HG02759 (cell line): ENCODE results near the gene SPAG9.
"Not testable (repeated sequence)": the region's sequence is repeated elsewhere in the genome, so short reads cannot be mapped to it uniquely, and the experiment has no call there.

Experiments used
- ATAC-seq: cut with Tn5 transposase; IDR thresholded peaks from one replicate; pipeline ENCODE4 v1.9.1; 2021; ENCODE audit warnings: mild to moderate bottlenecking, moderate library complexity; ENCODE audit not compliant: unreplicated experiment

The SPAG9 gene

GRCh38 chr17:51087072-51087757 is 33.5 kb downstream of the SPAG9 start:
- no peak for ATAC-seq

GRCh38 chr17:51085150-51085805 is 35.4 kb downstream of the SPAG9 start:
- ATAC-seq, result no peak

- no peak for ATAC-seq
Observed at GRCh38 chr17:51083981-51084380, 36.7 kb downstream of the SPAG9 start.

- ATAC-seq, result not testable (repeated sequence)
Observed at GRCh38 chr17:51083364-51083763, 37.3 kb downstream of the SPAG9 start.

DNA sequence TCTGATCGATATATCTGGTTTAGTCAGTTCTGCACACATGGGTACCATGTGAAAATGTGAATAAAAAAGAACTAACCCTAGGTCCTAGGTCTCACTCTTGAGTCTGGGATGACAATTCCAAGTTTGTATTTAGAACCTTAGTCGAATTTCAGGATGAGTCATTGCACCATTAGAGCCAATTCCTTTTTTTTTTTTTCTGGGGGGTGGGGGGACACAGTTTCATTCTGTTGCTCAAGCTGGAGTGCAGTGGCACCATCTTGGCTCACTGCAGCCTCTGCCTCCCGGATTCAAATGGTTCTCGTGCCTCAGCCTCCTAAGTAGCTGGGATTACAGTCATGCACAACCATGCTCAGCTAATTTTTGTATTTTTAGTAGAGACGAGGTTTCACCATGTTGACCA is 41.6 kb downstream of the SPAG9 start:
- ATAC-seq, result no peak

DNA sequence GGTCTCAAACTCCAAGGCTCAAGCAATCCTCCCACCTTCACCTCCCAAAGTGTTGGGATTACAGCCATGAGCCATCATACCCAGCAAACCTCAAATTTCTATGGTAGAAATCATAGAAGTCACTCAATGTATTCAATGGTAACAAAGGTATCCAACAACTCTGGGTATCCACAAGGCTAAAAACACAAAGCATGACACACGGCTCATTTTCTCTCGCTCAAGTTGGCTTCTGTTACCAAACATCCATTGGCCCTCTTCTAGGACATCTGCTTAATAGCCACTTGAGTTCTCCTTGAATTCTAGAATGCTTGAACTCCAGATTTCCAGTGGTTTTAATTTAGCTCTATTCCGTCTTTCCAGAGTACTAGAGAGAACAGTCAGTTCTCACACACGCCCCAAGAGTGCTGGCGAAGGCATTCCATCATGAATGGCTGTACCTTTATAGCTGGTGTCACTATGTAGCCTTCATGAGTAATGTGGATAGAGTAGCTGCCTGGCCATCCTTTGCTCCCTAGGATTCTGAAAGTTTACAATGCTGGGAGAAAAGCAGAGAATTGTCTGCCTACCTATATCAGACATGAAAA is 42.6 kb downstream of the SPAG9 start:
- ATAC-seq, result no peak

DNA sequence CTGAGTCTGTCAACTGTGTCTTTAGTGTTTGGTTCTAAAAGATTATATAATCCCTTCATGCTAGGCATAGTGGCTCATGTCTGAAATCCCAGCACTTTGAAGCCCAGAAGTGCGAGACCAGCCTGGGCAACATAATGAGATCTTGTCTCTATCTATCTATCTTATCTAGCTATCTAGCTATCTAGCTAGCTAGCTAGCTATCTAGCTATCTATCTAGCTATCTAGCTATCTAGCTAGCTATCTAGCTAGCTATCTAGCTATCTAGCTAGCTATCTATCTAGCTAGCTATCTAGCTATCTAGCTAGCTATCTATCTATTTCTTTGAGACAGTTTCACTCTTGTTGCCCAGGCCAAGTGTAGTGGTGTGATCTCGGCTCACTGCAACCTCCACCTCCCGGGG is 43.8 kb downstream of the SPAG9 start:
- no peak for ATAC-seq

DNA sequence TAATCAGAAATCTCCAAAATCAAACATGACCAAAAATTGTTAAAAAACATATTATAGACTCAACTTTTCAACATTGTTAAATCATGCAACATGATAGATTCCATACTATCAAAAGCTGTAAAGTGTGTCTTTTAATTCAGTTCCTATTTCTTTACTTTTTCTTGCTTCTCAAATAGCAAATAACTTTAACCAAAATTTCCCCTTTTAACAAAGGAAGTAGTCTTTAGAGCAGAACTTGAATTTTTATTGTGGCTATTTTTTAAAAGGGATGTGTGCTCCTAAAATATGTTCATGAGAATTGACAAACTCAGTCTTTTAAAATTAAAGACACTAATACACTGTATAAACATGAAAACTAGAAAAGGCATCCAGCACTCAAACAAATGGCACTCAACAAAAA is 49.1 kb downstream of the SPAG9 start:
- ATAC-seq, result no peak

DNA sequence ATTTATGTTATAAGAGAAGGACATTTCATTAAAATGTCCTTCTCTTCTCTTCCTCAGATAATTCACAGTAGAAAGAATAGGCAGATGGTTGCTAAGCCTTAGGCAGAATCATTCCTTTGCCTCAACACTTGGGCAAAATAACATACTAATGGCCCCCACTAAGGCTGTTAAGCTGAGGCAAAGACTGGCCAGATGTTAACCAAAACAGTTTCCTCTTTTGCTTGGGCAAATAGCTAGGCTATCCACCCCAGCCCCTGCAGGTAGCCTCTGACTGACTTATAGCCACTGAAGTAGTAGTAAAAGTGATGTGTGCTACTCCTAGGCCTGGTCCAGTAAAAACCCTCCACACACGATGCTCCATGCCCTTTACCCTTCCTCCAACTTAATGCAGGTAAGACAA is 55.2 kb downstream of the SPAG9 start:
- no peak for ATAC-seq

DNA sequence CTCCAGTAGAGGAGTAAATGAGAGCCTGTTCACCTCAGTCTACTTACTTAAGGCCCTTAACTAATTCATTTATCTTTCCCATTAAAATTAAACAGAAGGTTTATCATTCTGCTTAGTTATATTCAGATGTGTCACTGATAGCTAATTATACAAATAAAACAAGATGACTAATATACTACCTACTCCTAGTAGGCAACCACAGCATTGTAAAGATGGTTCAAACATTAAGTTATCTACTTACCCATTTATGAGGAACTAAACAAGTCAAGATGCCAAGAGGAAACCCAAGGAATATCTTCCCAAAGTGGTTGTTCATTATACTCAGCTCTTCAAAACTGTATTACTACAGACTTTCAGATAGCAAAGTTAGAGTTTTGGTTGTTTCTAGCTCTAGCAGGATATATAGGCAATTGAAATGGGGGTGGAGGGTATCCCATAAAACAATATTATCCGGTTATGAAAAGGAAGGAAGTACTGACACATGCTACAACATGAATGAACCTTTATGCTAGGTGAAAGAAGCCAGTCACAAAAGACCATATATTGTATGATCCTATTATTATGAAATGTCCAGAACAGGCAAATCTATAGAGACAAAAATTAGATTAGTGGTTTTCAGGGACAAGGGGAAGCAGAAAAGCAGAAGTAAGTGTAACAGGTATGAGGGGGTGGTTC is 56.5 kb downstream of the SPAG9 start:
- ATAC-seq, result no peak

DNA sequence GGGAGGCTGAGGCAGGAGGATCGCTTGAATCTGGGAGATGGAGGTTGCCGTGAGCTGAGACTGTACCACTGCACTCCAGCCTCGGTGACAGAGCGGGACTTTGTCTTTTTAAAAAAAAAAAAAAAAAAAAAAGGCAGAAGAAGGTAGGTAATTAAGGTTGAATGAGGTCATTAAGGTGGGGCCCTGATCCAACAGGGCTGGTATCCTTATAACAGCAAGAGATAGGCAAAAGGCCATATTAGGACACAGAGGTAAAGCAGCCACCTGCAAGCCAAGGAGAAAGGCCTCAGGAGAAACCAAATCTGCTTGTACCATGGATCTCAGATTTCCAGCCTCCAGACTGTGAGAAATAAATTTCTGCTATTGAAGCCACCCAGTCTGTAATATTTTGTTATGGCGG is 60.3 kb downstream of the SPAG9 start:
- ATAC-seq, result no peak

DNA sequence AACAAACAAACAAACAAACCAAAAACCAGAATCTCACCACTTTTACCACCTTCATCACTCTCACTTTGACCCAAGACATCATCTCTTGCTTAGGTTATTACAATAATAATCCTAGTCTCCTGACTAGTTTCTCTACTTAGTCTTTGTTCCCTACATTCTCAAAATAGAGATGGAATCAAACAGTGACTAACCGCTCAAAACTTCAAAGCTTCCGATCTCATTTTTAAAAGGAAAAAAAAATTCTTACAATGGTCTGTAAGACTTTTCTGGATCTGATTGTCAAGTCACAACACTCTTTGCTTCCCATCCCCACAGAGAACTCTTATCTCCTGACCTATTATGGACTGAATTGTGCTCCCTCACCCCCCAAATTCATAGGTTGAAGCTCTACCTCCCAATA is 60.9 kb downstream of the SPAG9 start:
- ATAC-seq, result no peak

GRCh38 chr17:51057534-51057933 is 63.1 kb downstream of the SPAG9 start:
- ATAC-seq, result no peak

DNA sequence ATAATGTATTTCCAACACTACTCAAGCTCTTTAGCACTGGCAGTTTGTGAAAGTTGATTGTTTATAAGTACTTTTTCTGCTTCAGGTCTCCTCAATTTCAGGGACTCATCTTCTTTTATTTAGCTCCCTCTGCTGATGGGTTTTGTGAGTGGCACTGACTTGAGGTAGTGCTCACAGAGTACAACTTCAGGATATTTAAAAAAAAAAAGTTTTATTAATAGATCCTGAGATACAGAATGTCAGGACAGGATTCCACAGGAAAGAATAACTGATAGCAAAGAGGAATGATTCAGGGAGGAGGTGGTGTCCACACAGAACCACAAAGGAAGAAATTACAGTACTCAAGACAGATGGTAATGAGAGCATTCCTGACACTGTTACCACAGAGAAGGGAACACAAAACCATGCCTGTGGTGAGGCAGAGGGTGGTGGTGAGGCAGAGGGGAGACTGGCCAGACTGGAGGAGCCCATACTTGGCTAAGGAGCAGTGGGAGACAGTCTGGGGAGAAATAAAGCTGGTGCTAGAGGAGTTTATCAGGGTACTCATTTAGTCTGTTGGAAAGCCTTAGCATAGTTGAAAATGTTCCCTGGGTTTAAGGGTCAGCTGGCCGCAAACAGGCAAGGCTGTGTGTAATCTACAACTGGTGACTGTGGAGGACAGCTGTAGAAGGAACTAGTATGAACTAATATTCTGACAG is 63.7 kb downstream of the SPAG9 start:
- no peak for ATAC-seq

DNA sequence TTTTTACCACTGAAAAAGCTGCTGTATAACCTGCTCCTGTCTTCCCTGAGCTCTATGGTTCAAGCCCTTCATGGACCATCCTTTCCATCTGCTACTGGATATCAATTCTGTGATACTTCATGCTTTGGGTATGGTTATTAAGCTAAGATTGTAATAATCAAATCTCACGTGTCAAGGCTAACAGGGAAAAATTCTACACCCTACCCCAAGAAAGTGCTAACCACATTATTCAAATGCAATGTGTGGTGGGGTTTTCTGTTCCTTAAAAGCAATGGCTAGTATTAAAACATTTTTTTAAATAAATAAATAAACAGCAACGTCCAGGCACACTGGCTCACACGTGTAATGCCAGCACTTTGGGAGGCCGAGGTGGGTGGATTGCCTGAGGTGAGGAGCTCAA is 65.9 kb downstream of the SPAG9 start:
- no peak for ATAC-seq

DNA sequence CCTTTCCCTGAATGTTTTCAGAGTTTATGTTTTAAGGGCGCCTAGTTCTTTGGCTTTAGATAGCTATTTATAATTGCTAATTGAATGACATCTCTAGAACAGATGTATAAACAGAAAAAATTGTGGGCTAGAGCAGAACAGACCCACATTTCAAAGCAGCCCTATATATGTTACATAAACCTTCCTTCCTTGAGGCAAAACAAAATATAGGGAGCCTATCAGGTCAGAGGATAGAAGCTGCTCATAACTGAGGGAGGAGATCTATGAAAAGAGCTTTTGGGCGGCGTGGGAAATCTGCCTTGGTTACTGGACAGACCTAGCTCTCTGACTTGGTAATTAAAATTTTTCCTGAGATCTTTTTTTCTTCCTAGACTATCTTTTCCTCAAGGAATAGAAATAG is 68.4 kb downstream of the SPAG9 start:
- no peak for ATAC-seq

GRCh38 chr17:51050291-51051033 is 70.2 kb downstream of the SPAG9 start:
- ATAC-seq, result peak; percentile 93

DNA sequence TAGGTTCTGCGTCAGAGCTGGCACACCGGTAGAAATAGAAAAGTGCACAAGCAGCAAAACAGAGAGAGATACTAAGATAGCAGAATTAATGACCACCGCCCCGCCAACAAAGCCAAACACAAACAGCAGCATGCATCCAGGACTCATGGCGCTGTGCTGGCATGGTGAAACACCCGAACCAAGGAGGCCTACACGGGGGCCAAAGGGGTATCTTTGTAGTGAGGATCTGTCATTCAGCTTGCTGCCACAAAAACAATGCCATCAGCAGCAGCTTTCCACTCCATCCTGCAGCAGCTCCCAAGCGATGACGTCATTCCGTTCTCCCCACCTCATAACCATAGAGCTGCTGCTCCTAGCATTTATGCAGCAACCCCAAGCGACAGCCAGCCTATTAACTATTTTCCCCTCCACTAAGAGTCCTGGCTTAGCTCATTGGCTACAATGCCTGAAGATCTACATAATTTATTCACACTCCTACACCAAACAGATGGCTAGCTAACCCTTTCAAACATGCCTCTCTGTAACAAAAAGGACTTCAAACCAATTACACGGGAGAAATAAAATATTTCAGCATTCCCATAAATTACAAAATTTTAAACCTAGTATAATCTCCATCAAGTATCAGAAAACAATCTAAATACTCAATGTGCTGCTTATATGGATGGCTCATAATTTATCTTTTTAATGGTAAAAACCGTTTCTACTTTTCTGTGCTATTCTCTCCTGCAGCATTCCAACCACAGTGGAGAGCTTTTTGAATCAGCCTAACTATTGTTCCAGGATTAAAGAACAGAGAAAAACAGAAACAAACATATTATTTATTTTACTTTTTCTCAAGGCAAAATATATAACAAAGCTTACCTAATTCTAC is 73.9 kb downstream of the SPAG9 start:
- no peak for ATAC-seq

- ATAC-seq, result no peak
Observed at GRCh38 chr17:51046046-51046445, 74.6 kb downstream of the SPAG9 start.

- no peak for ATAC-seq
Observed at GRCh38 chr17:51045621-51046020, 75.0 kb downstream of the SPAG9 start.
